Endothelial cell (in vitro differentiated cells): ENCODE data around the gene ELAVL2. TPM values are rescaled to one million over a fixed set of nuclear protein-coding genes. Genes with fewer than 3 reads are reported as not detected.

Experiments used
- DNase-seq: peaks from one replicate; pipeline ENCODE4 v3.0.0; 2021; ENCODE audit warnings: low spot score
- H3K27ac Mint-ChIP-seq: one replicate; pipeline ENCODE4 v1.8.0; 2021; ENCODE audit warnings: mixed read lengths, inconsistent platforms; ENCODE audit not compliant: unreplicated experiment
- H3K27me3 Mint-ChIP-seq: one replicate; pipeline ENCODE4 v1.8.0; 2021; ENCODE audit warnings: mild to moderate bottlenecking, moderate library complexity, mixed read lengths, inconsistent platforms; ENCODE audit not compliant: unreplicated experiment
- H3K36me3 Mint-ChIP-seq: one replicate; pipeline ENCODE4 v1.8.0; 2021; ENCODE audit warnings: mild to moderate bottlenecking, low read depth, mixed read lengths, inconsistent platforms; ENCODE audit not compliant: unreplicated experiment
- H3K4me1 Mint-ChIP-seq: one replicate; pipeline ENCODE4 v1.8.0; 2021; ENCODE audit warnings: mild to moderate bottlenecking, mixed read lengths, inconsistent platforms; ENCODE audit not compliant: unreplicated experiment
- H3K4me3 Mint-ChIP-seq: one replicate; pipeline ENCODE4 v1.8.0; 2021; ENCODE audit warnings: mild to moderate bottlenecking, mixed read lengths, inconsistent platforms; ENCODE audit not compliant: unreplicated experiment
- H3K9me3 Mint-ChIP-seq: one replicate; pipeline ENCODE4 v1.8.0; 2021; ENCODE audit warnings: mixed read lengths, inconsistent platforms; ENCODE audit not compliant: unreplicated experiment
- CTCF ChIP-seq: fragments of 200-600 bp; sonication (generic); IDR thresholded peaks from one replicate; pipeline ENCODE4 v1.5.0; 2021; ENCODE audit warnings: antibody characterized with exemption; ENCODE audit not compliant: unreplicated experiment
- long read RNA-seq: library from polyadenylated mRNA; unstranded; transcript quantifications from one replicate; pipeline ENCODE4 v2.0.0, GENCODE V29; 2020; ENCODE audit not compliant: unreplicated experiment
- total RNA-seq: library from RNA; stranded (reverse); fragmentation: NEBNext Ultra II Directional; extraction: Animal tissue kit (Norgen Biotek cat#: 25700); gene quantifications from one replicate; pipeline ENCODE4 v1.2.1, GENCODE V29; 2021; ENCODE audit not compliant: unreplicated experiment

ELAVL2 gene
- 10.3 TPM for total RNA-seq
- long read RNA-seq, partial matches to known transcripts, result 1 of 4 reads
- long read RNA-seq, other reads (novel, unspliced or antisense), result 3 of 4 reads

DNA sequence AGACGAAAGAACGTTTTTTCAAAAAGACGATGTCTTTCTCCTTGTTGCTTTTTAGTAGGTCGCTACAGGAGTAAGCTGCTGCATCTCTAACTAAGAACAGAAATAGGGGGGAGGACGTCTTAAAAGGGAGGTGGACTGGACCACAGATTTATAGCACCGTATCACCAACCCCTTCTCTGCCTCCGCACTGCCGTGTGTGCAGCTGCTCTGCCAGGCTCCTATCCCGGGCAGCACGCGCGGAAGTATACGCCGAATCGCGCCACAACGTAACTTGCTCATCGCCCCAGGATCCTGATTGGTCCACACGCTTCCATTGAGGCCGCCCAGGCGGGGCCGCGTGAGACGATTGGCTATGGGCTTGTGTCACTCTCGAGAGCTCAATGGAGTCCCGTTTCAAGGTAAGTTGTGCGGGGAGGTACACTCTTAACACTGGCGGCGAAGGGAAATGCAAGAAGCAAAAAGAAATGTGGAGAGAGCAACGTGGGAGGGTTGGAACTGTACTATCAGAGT is at the start of gene ELAVL2:
Gene ELAVL2 (minus strand): TSS at position 121 of the 510 bp plus-strand sequence. CDS start 64,006 bp downstream, outside the sequence.
- Mint-ChIP-seq H3K27ac (no peak within 1 kb of the TSS), H3K4me1 (peaks cover 11% of the 10 kb centered on the region), H3K27me3 (peaks cover 8% of the 10 kb centered on the region), H3K36me3 (no peaks in the 10 kb centered on the region), H3K4me3 (no peak within 1 kb of the TSS), H3K9me3 (no peaks in the 10 kb centered on the region)
- peak; percentile 97 for DNase-seq
- TF ChIP-seq CTCF, result no peak

- no peak for DNase-seq
- H3K27ac Mint-ChIP-seq, result no peak overlapping the region
- no peaks in the 10 kb centered on the region for H3K4me1 Mint-ChIP-seq
- no peaks in the 10 kb centered on the region for H3K36me3 Mint-ChIP-seq
- H3K27me3 Mint-ChIP-seq, result peaks cover 3% of the 10 kb centered on the region
- H3K9me3 Mint-ChIP-seq, result no peaks in the 10 kb centered on the region
- H3K4me3 Mint-ChIP-seq, result no peak overlapping the region
- TF ChIP-seq CTCF, result no peak
Observed at GRCh38 chr9:23858234-23858633, 32.2 kb upstream of the ELAVL2 start.

- H3K36me3 Mint-ChIP-seq, result no peaks in the 10 kb centered on the region
- H3K4me3 Mint-ChIP-seq, result no peak overlapping the region
- no peak for TF ChIP-seq CTCF
- no peaks in the 10 kb centered on the region for H3K9me3 Mint-ChIP-seq
- no peak for DNase-seq
- H3K4me1 Mint-ChIP-seq, result peaks cover 4% of the 10 kb centered on the region
- no peak overlapping the region for H3K27ac Mint-ChIP-seq
- peaks cover 4% of the 10 kb centered on the region for H3K27me3 Mint-ChIP-seq
Observed at GRCh38 chr9:23855873-23856604, 30.0 kb upstream of the ELAVL2 start.

GRCh38 chr9:23850690-23851629 is 24.9 kb upstream of the ELAVL2 start:
- Mint-ChIP-seq H3K4me1 (peaks cover 16% of the 10 kb centered on the region), H3K4me3 (peak overlapping the region; percentile 95), H3K27ac (peak overlapping the region; percentile 14), H3K36me3 (no peaks in the 10 kb centered on the region), H3K9me3 (no peaks in the 10 kb centered on the region), H3K27me3 (peaks cover 7% of the 10 kb centered on the region)
- peak; percentile 63 for DNase-seq
- TF ChIP-seq CTCF, result no peak
